ENCODE data around the gene MCL1.

The MCL1 gene

GRCh38 chr1:150535511-150536287, 43.7 kb downstream of the MCL1 start:
- no peak for DNase-seq

- no peak for DNase-seq
Measured at GRCh38 chr1:150534002-150534401, 45.4 kb downstream of the MCL1 start.

GRCh38 chr1:150532860-150533259, 46.5 kb downstream of the MCL1 start:
- DNase-seq, result no peak

- DNase-seq, result no peak
Measured at GRCh38 chr1:150530491-150531159, 48.8 kb downstream of the MCL1 start.

GRCh38 chr1:150529017-150529416, 50.4 kb downstream of the MCL1 start:
- no peak for DNase-seq

GRCh38 chr1:150528196-150528595, 51.2 kb downstream of the MCL1 start:
- no peak for DNase-seq

- DNase-seq, result no peak
Measured at GRCh38 chr1:150525348-150525747, 54.1 kb downstream of the MCL1 start.
